GM19043 (cell line): ENCODE measurements around the gene CRELD2.

ENCODE experiments used
- ATAC-seq: cut with Tn5 transposase; IDR thresholded peaks from one replicate; pipeline ENCODE4 v1.9.1; 2021; ENCODE audit warnings: low read depth; ENCODE audit not compliant: unreplicated experiment

The CRELD2 gene

GRCh38 chr22:49909476-49910205 lies 8.8 kb upstream of the CRELD2 start:
- no peak for ATAC-seq

- ATAC-seq: no peak
These were observed 7.9 kb upstream of the CRELD2 start for GRCh38 chr22:49910229-49911155.

- no peak for ATAC-seq
These were observed 6.4 kb upstream of the CRELD2 start for GRCh38 chr22:49911881-49912625.

GRCh38 chr22:49913026-49913425 lies 5.4 kb upstream of the CRELD2 start:
- no peak for ATAC-seq

GRCh38 chr22:49913446-49913845 lies 5.0 kb upstream of the CRELD2 start:
- no peak for ATAC-seq

GRCh38 chr22:49914256-49914655 lies 4.2 kb upstream of the CRELD2 start:
- no peak for ATAC-seq

- ATAC-seq: no peak
These were observed 2.8 kb upstream of the CRELD2 start for GRCh38 chr22:49915610-49916009.

- no peak for ATAC-seq
These were observed 1.6 kb upstream of the CRELD2 start for GRCh38 chr22:49916831-49917230.

- no peak for ATAC-seq
These were observed 762 bp downstream of the CRELD2 start for GRCh38 chr22:49918911-49919881.

- ATAC-seq: no peak
These were observed 2.4 kb downstream of the CRELD2 start for GRCh38 chr22:49920859-49921258.

GRCh38 chr22:49921508-49922278 lies 3.3 kb downstream of the CRELD2 start:
- ATAC-seq: no peak

- ATAC-seq: no peak
These were observed 4.0 kb downstream of the CRELD2 start for GRCh38 chr22:49922484-49922883.

GRCh38 chr22:49922926-49923325 lies 4.5 kb downstream of the CRELD2 start:
- no peak for ATAC-seq

GRCh38 chr22:49923445-49923844 lies 5.0 kb downstream of the CRELD2 start:
- no peak for ATAC-seq

- ATAC-seq: no peak
These were observed 5.8 kb downstream of the CRELD2 start for GRCh38 chr22:49924113-49924833.

GRCh38 chr22:49925525-49926128 lies 7.2 kb downstream of the CRELD2 start:
- ATAC-seq: no peak

GRCh38 chr22:49926916-49927315 lies 8.5 kb downstream of the CRELD2 start:
- ATAC-seq: no peak
